Measurements from ENCODE around the gene FMN2. TPM values are rescaled to one million over a fixed set of nuclear protein-coding genes. Genes with fewer than 3 reads are reported as not detected.

FMN2 gene
- total RNA-seq, 2 experiments from 2014 or later = not detected

DNA sequence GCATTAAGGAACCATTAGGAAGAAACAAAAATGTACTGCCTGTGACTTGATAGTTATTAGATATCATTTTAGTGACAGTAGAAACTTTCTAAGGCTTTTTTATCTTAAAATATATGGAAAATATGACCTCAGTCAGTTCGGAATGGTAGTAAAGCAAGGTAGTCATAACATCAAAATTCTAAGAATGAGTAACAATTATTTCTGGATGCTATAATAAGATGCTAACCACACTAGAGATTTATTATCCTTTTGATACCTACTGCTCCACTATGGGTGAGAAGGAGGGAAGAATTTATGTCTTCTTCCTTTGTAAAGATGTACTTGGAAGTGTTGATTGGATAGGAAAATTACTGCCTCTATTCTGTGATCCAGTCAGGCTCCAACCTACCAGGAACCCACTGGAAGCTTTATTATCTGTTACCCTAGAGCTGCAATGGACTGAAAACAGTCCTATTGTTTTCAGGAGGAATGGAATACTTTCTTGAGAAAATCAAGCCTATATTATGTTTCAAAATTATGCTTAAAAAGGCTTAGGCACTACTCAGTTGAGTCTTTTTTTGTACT is 8.8 kb downstream of the FMN2 start:
- Histone ChIP-seq H3K27ac (ENCODE audit: low read depth in 1 of 2, low read length in 2 of 2) (no peak overlapping the region), H3K27me3 (ENCODE audit: control insufficient read depth in 1 of 2, insufficient read depth in 2 of 2, low read length in 2 of 2) (peaks cover 0 to 6% of the 10 kb centered on the region in 2 experiments), H3K4me1 (ENCODE audit: insufficient read depth, low read length) (no peaks in the 10 kb centered on the region), H3K4me3 (ENCODE audit: low read length) (no peak overlapping the region), H3K9me3 (ENCODE audit: control insufficient read depth in 1 of 2, insufficient read depth in 1 of 2, low read length in 2 of 2) (peaks cover 0 to 4% of the 10 kb centered on the region in 2 experiments), H3K36me3 (ENCODE audit: insufficient read depth, low read length) (no peaks in the 10 kb centered on the region)
- peaks cover 3% of the 10 kb centered on the region for H3K9me3 Mint-ChIP-seq
- no peak overlapping the region for H3K4me3 Mint-ChIP-seq
- intact Hi-C loops (cut with DNase I, micrococcal nuclease) = no loop called here
- ChIA-PET POLR2A (no interaction called here), CTCF (no interaction called here)
- TF ChIP-seq, protein P1, sequence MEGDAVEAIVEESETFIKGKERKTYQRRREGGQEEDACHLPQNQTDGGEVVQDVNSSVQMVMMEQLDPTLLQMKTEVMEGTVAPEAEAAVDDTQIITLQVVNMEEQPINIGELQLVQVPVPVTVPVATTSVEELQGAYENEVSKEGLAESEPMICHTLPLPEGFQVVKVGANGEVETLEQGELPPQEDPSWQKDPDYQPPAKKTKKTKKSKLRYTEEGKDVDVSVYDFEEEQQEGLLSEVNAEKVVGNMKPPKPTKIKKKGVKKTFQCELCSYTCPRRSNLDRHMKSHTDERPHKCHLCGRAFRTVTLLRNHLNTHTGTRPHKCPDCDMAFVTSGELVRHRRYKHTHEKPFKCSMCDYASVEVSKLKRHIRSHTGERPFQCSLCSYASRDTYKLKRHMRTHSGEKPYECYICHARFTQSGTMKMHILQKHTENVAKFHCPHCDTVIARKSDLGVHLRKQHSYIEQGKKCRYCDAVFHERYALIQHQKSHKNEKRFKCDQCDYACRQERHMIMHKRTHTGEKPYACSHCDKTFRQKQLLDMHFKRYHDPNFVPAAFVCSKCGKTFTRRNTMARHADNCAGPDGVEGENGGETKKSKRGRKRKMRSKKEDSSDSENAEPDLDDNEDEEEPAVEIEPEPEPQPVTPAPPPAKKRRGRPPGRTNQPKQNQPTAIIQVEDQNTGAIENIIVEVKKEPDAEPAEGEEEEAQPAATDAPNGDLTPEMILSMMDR (IDR thresholded peaks at IDR 0.05) = no peak
- H3K27ac Mint-ChIP-seq = no peak overlapping the region
- no peaks in the 10 kb centered on the region for H3K36me3 Mint-ChIP-seq (ENCODE audit: low read depth)
- no peaks in the 10 kb centered on the region for H3K4me1 Mint-ChIP-seq (ENCODE audit: low read depth)
- H3K27me3 Mint-ChIP-seq = peaks cover 22% of the 10 kb centered on the region
- no peak for ATAC-seq (ENCODE audit: poor library complexity)
- DNase-seq = no peak

DNA sequence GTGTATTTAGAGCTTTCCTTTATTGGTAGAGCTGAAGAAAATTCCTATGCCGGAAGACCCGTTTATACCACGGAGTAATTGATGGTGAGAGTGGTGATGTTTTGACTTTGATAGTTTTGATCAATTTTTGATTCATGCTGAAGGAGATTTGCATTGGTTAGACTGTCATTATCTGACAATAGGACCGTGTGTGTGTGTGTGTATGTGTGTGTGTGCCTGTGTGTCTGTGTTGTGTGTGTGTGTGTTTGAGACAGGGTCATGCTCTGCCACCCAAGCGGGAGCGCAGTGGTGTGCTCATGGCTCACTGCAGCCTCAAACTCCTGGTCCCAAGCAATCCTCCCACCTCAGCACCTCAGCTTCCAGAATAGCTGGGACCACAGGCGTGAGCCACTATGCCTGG is 9.6 kb downstream of the FMN2 start:
- POLR2A ChIA-PET = no interaction called here
- Histone ChIP-seq H3K36me3 (ENCODE audit: insufficient read depth, low read length) (no peaks in the 10 kb centered on the region), H3K9me3 (ENCODE audit: control insufficient read depth in 1 of 2, insufficient read depth in 1 of 2, low read length in 2 of 2) (peaks cover 0 to 4% of the 10 kb centered on the region in 2 experiments), H3K4me3 (ENCODE audit: low read length) (no peak overlapping the region), H3K27ac (ENCODE audit: low read depth in 1 of 2, low read length in 2 of 2) (no peak overlapping the region), H3K4me1 (ENCODE audit: insufficient read depth, low read length) (no peaks in the 10 kb centered on the region), H3K27me3 (ENCODE audit: control insufficient read depth in 1 of 2, insufficient read depth in 2 of 2, low read length in 2 of 2) (peaks cover 0 to 4% of the 10 kb centered on the region in 2 experiments)
- H3K36me3 Mint-ChIP-seq (ENCODE audit: low read depth) = no peaks in the 10 kb centered on the region
- no peaks in the 10 kb centered on the region for H3K4me1 Mint-ChIP-seq (ENCODE audit: low read depth)
- H3K9me3 Mint-ChIP-seq = peaks cover 3% of the 10 kb centered on the region
- H3K4me3 Mint-ChIP-seq = no peak overlapping the region
- H3K27me3 Mint-ChIP-seq = peaks cover 14% of the 10 kb centered on the region
- no peak overlapping the region for H3K27ac Mint-ChIP-seq
- CTCF ChIA-PET = no interaction called here
- DNase-seq (no peak), ATAC-seq (ENCODE audit: poor library complexity) (no peak)
- intact Hi-C loops (cut with DNase I, micrococcal nuclease) = no loop called here
- TF ChIP-seq, protein P1 (IDR thresholded peaks at IDR 0.05) = no peak

DNA sequence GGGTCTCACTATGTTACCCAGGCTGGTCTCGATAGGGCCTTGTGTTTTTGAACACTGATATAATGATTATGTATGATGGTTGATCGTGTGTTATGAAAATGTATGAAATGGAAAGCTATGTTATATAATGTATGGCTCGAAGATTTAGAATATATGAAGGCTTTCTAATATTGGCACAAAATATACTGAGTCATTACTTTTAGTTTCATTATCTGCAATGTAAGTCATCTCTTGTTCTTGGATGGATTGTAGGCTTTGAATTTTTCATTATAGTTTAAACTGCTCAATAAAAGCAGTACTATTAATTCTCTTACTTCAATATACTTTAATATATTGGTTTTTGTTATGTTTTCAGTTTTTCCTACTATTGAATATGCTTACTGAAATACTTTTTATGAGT is 10.1 kb downstream of the FMN2 start:
- no peaks in the 10 kb centered on the region for H3K27me3 ChIP-seq (ENCODE audit: control insufficient read depth in 1 of 2, insufficient read depth in 2 of 2, low read length in 2 of 2)
- H3K27ac ChIP-seq (ENCODE audit: low read depth in 1 of 2, low read length in 2 of 2) = no peak overlapping the region
- Mint-ChIP-seq H3K4me3 (no peak overlapping the region), H3K36me3 (ENCODE audit: low read depth) (no peaks in the 10 kb centered on the region), H3K9me3 (peaks cover 3% of the 10 kb centered on the region), H3K4me1 (ENCODE audit: low read depth) (no peaks in the 10 kb centered on the region), H3K27me3 (peaks cover 10% of the 10 kb centered on the region), H3K27ac (no peak overlapping the region)
- no peaks in the 10 kb centered on the region for H3K4me1 ChIP-seq (ENCODE audit: insufficient read depth, low read length)
- ChIA-PET POLR2A (no interaction called here), CTCF (no interaction called here)
- no peak overlapping the region for H3K4me3 ChIP-seq (ENCODE audit: low read length)
- ATAC-seq (ENCODE audit: poor library complexity) (no peak), DNase-seq (no peak)
- TF ChIP-seq, protein P1 (IDR thresholded peaks at IDR 0.05) = no peak
- peaks cover 0 to 4% of the 10 kb centered on the region in 2 experiments for H3K9me3 ChIP-seq (ENCODE audit: control insufficient read depth in 1 of 2, insufficient read depth in 1 of 2, low read length in 2 of 2)
- intact Hi-C loops (cut with DNase I, micrococcal nuclease) = no loop called here
- H3K36me3 ChIP-seq (ENCODE audit: insufficient read depth, low read length) = no peaks in the 10 kb centered on the region
